Right lobe of liver (tissue), 6 donors: ENCODE data around the gene NME1. TPM values are rescaled to one million over a fixed set of nuclear protein-coding genes. Genes with fewer than 3 reads are reported as not detected.

ENCODE experiments used
- ATAC-seq, 4 donors: fragments of 200-7000 bp; cut with Tn5 transposase; one replicate each; pipeline ENCODE4 v1.9.1; 2020; ENCODE audit warnings: mild to moderate bottlenecking in 4 of 4, moderate library complexity in 4 of 4
- DNase-seq, 3 donors: peaks; one replicate each; pipeline ENCODE4 v3.0.0-alpha.2; 2020
- H3K27ac ChIP-seq, 3 donors: fragments of 200-600 bp; one replicate each; pipeline ENCODE4 v1.8.0; 2022
- H3K27me3 ChIP-seq, 2 donors: fragments of 200-600 bp; one replicate each; pipeline ENCODE4 v1.8.0; 2022
- H3K36me3 ChIP-seq, 4 donors: fragments of 200-600 bp; sonication (generic) in 1 of 4; one replicate each; pipeline versions ENCODE4 v1.5.1 to v1.8.0; 2017 to 2022; ENCODE audit warnings: control low read depth in 1 of 4
- H3K4me1 ChIP-seq, 4 donors: fragments of 200-600 bp; sonication (generic) in 1 of 4; one replicate each; pipeline versions ENCODE4 v1.5.1 to v1.8.0; 2017 to 2022; ENCODE audit warnings: control low read depth in 1 of 4
- H3K4me3 ChIP-seq, 3 donors: fragments of 200-600 bp; one replicate each; pipeline ENCODE4 v1.8.0; 2022
- H3K9me3 ChIP-seq, 4 donors: fragments of 200-600 bp; sonication (generic) in 1 of 4; one replicate each; pipeline versions ENCODE4 v1.5.1 to v1.8.0; 2017 to 2022; ENCODE audit warnings: control low read depth in 1 of 4
- CTCF ChIP-seq, 4 donors: fragments of 200-600 bp in 3 of 4; fragments of 450-650 bp in 1 of 4; IDR thresholded peaks; one replicate each; pipeline versions ENCODE4 v1.5.1 to v1.8.0; 2016 to 2022; ENCODE audit warnings: antibody characterized with exemption in 4 of 4, mild to moderate bottlenecking in 2 of 4
- POLR2A ChIP-seq: fragments of 450-650 bp; IDR thresholded peaks from one replicate; pipeline ENCODE4 v1.6.1; 2017; ENCODE audit warnings: antibody characterized with exemption, mild to moderate bottlenecking
- WGBS: methylation state at CpG from one replicate; pipeline ENCODE4 v1.1.6; 2018; ENCODE audit warnings: low coverage, low lambda C conversion rate; ENCODE audit not compliant: insufficient coverage; ENCODE audit errors: missing lambda C conversion rate; 5-methylcytosine and 5-hydroxymethylcytosine counted together
- intact Hi-C, 2 donors: fragments of 100-400 bp; cut with DNase I; formaldehyde crosslinking; loops; one replicate each; pipeline versions ENCODE4 v1.11.2 to v1.14.1; 2022
- total RNA-seq, 6 experiments: library from RNA; depleted of rRNA in 2 of 6; stranded (reverse); fragments of >200 nt in 2 of 6; fragmentation: NEBNext Ultra II Directional in 3 of 6; extraction: Animal tissue kit (Norgen Biotek cat#: 25700) in 3 of 6; gene quantifications; one replicate each; pipeline versions ENCODE4 v1.1.0 to v1.2.4, GENCODE V29; 2016 to 2023
- donor health status: DM: no; HTN: yes; CAD: no.
- donor health status: DM: no; HTN: no; CAD: no.
- donor health status: DM: no; HTN: no; CAD: no.
- donor health status: DM: no; HTN: yes; CAD: no.
- donor health status: DM: no; HTN: yes; CAD: no.

NME1 gene
- total RNA-seq, 6 experiments from 2014 or later: 31.1 to 88.1 (median 47.0) TPM

GRCh38 chr17:51189628-51190027 is 36.3 kb downstream of the NME1 start:
- H3K36me3 ChIP-seq: peaks cover 3 to 44% (median 20%) of the 10 kb centered on the region in 4 donors

GRCh38 chr17:51191895-51192294 is 38.5 kb downstream of the NME1 start:
- ATAC-seq (no peak), DNase-seq (no peak)
- H3K4me3 ChIP-seq: no peak overlapping the region
- H3K36me3 ChIP-seq: peaks cover 0 to 49% (median 16%) of the 10 kb centered on the region in 4 donors
- H3K27ac ChIP-seq: no peak overlapping the region
- no peaks in the 10 kb centered on the region for H3K27me3 ChIP-seq
- TF ChIP-seq POLR2A: no peak
- no peak for TF ChIP-seq CTCF (IDR thresholded peaks at IDR 0.05)
- no peaks in the 10 kb centered on the region for H3K4me1 ChIP-seq
- H3K9me3 ChIP-seq: no peaks in the 10 kb centered on the region
- 79% methylated on average over 2 of the region's 2 CpGs for WGBS
- intact Hi-C loops: no loop called here

More at GRCh38 chr17:51189628-51190027, 36.3 kb downstream of the NME1 start:
- WGBS: 73% methylated on average over 1 of the region's 1 CpG
- H3K9me3 ChIP-seq: no peaks in the 10 kb centered on the region
- intact Hi-C loops: no loop called here
- no peak overlapping the region for H3K4me3 ChIP-seq
- no peaks in the 10 kb centered on the region for H3K27me3 ChIP-seq
- TF ChIP-seq CTCF (IDR thresholded peaks at IDR 0.05) (no peak), POLR2A (no peak)
- ATAC-seq (peak in 1 of 4 donors; percentile 62), DNase-seq (no peak)
- no peaks in the 10 kb centered on the region for H3K4me1 ChIP-seq
- no peak overlapping the region for H3K27ac ChIP-seq

- 100% methylated on average over 3 of the region's 4 CpGs for WGBS
- H3K36me3 ChIP-seq: peaks cover 0 to 70% (median 22%) of the 10 kb centered on the region in 4 donors
- no peaks in the 10 kb centered on the region for H3K9me3 ChIP-seq
Observed at GRCh38 chr17:51197754-51198153, 44.4 kb downstream of the NME1 start.

GRCh38 chr17:51200295-51200694 is 46.9 kb downstream of the NME1 start:
- no peak for TF ChIP-seq POLR2A
- TF ChIP-seq CTCF (IDR thresholded peaks at IDR 0.05): no peak
- ATAC-seq (no peak), DNase-seq (no peak)
- WGBS: 97% methylated on average over 5 of the region's 6 CpGs
- peaks cover 5 to 74% (median 26%) of the 10 kb centered on the region in 4 donors for H3K36me3 ChIP-seq
- H3K9me3 ChIP-seq: no peaks in the 10 kb centered on the region
- no peaks in the 10 kb centered on the region for H3K4me1 ChIP-seq
- no peak overlapping the region for H3K27ac ChIP-seq
- H3K4me3 ChIP-seq: no peak overlapping the region
- no peaks in the 10 kb centered on the region for H3K27me3 ChIP-seq
- intact Hi-C loops: no loop called here

More at GRCh38 chr17:51197754-51198153, 44.4 kb downstream of the NME1 start:
- no peak overlapping the region for H3K27ac ChIP-seq
- ATAC-seq (no peak), DNase-seq (no peak)
- intact Hi-C loops: no loop called here
- TF ChIP-seq POLR2A (no peak), CTCF (IDR thresholded peaks at IDR 0.05) (no peak)
- H3K4me3 ChIP-seq: no peak overlapping the region
- no peaks in the 10 kb centered on the region for H3K27me3 ChIP-seq
- no peaks in the 10 kb centered on the region for H3K4me1 ChIP-seq

GRCh38 chr17:51200846-51201245 is 47.5 kb downstream of the NME1 start:
- Histone ChIP-seq H3K4me3 (no peak overlapping the region), H3K27me3 (no peaks in the 10 kb centered on the region), H3K27ac (no peak overlapping the region), H3K9me3 (no peaks in the 10 kb centered on the region), H3K4me1 (no peaks in the 10 kb centered on the region), H3K36me3 (peaks cover 5 to 74% (median 29%) of the 10 kb centered on the region in 4 donors)
- 69% methylated on average over 1 of the region's 2 CpGs for WGBS
- DNase-seq: no peak
- TF ChIP-seq CTCF (IDR thresholded peaks at IDR 0.05) (no peak), POLR2A (no peak)
- no peak for ATAC-seq
- intact Hi-C loops: no loop called here
